CD4-positive, alpha-beta T cell treated with Interleukin-6 at 100 ng/mL for 8 hours (primary cell): Measurements from ENCODE around the gene SLC6A3.
"Not testable (repeated sequence)": the region's sequence is repeated elsewhere in the genome, so short reads cannot be mapped to it uniquely, and the experiment has no call there.

Experiments
- DNase-seq: peaks from one replicate; pipeline ENCODE4 v3.0.0-alpha.2; 2020; ENCODE audit warnings: mixed read lengths, low spot score

The SLC6A3 gene

DNA sequence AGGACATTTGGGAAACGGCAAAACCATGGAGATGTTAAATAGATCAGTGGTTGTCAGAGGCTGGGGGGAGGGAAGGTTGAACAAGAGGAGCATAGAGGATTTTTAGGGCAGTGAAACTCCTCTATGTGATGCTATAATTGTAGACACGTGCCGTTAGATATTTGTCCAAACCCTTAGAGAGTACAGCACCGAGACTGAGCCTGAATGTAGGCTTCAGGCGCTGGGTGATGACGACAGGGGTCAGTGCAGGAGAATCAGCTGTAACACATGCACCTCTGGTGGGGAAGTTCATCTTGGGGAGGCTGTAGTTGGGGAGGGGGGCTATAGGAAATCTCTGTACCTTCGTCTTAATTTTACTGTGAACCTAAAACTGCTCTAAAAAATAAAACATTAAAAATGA is 78.1 kb downstream of the SLC6A3 start:
- DNase-seq: no peak

DNA sequence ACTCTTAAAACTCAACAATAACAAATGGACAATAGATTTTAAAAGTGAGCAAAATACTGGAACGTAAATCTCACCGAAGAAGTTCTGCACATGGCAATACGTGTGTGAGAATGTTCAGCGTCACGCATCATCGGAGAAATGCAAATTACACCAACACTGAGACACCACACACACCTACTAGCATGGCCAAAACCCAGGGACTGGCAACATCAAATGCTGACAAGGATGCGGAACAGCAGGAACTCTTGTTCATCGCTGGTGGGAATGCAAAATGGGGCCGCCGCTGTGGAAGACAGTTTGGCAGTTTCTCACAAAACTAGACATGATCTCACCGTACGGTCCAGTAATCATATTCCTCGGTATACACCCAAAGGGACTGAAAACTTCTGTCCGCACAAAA is 78.7 kb downstream of the SLC6A3 start:
- DNase-seq: no peak

DNA sequence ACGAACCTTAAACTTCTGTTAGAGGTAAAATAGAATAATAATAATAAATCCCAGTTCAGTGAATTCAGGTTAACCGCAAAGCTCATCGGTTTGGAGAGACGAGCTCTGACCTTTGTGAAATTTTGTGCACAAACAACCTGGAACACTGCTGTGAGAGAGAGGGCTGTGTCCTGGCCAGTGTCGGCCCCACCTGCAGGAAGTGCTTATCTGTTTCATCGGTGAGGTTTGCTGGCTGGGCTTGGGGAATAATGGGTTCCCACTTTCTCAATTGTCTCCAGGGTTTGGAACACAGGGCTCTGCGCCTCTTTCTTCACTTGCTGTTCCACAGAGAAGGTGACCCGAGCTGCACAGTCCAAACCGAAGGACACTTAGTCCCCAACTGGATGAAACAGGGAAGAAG is 81.0 kb downstream of the SLC6A3 start:
- DNase-seq: no peak

DNA sequence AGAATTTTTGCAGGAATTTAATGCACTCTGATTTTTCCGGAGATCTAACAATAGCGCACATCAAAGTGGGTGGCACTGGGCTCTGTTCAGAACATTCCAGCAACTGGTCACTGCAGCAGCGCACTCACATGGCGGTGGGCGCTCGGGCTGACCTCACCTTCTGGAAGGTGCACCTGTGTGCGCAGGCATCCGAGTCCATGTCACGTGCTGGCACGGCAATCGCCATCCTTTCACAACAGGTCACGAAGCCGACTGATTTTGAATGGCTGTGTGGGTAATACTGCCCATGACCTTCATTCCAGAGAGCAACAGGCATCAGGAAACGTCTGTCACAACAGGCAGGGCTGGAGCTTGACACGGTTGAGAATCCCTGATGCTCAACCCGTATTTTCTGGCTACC is 81.7 kb downstream of the SLC6A3 start:
- DNase-seq: no peak

DNA sequence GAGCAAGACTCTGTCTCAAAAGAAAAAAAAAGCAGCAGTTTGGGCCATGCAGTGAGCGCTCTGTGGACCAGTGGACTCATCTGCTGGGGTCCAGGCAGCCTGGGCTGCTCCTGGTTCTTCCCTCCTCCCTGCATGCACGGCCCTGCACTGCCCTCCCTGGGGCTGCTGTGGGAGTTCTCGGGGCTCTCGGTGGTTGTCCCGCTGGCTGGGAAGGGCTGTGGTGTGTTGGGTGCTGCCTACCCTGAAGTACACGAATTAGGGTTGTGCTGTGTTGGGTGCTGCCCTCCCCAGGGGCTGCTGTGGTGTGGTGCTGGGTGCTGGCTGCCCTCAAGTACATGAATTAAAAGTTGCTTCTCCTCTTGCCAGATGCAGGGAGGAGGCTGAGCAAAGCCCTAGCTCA is 82.1 kb downstream of the SLC6A3 start:
- no peak for DNase-seq

DNA sequence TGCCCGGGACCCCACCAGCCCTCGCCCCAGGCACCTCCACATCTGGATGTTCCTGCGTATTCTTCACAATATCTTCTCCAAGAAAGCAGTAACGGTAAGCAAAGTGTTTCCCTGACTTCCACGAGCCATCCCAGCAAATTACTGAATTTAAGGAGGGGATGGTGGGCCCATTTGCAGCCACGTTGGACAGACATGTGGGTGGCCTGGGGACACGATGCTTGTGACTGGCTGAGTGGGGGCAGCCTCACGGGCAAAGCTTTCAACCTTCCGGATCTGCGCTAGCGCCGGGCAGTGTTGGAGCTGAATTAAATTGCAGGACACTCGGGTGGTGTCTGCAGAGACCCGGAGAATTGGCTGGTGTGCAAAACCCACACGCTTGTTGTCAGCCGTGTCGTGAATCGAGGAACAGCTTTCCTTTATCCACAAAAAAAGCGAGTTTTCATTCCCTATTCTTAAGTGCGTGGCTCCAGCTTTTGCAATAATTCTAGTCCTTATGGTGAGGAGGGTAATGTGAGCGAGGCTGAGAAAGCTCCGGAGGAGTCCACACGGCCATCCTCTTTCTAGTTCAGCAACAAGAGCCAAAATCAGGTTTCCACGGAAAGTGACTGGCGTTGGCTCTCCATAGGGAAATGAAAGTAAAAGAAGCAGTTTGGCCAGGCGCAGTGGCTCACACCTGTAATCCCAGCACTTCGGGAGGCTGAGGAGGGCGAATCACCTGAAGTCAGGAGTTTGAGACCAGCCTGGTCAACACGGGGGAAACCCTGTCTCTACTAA is 82.8 kb downstream of the SLC6A3 start:
- DNase-seq: no peak

DNA sequence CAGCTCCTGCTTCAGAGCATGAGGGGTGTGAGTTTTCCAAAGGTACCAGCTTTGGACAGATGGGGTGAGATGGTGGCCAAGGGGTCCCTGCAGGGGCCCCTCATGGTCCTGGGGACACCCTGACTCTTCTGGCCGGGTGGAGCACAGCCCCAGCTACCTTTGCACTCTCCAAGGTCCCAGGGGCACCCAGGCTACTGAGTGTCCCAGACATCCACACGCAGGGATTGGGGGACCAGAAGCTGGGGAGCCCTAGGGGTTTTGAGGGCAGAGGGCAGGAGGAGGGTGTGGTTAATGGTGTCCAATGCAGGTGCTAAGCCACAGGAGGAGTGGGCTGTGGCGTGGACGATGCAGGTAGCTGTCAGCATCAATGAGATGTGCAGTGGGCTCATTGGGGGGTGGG is 84.4 kb downstream of the SLC6A3 start:
- DNase-seq: no peak

DNA sequence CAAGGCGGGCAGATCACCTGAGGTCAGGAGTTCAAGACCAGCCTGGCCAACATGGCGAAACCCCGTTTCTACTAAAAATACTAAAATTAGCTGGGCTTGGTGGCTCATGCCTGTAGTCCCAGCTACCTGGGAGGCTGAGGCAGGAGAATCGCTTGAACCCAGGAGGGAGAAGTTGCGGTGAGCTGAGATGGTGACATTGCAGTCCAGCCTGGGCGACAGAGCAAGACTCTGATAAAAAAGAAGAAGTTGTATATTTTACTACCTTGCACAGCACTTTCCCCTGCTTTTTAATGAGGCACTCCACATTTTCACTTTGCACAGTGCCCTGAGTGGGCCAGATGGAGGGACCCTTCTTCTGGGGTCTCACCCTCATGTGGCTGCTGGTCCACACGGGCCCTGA is 84.9 kb downstream of the SLC6A3 start:
- not testable (repeated sequence) for DNase-seq

DNA sequence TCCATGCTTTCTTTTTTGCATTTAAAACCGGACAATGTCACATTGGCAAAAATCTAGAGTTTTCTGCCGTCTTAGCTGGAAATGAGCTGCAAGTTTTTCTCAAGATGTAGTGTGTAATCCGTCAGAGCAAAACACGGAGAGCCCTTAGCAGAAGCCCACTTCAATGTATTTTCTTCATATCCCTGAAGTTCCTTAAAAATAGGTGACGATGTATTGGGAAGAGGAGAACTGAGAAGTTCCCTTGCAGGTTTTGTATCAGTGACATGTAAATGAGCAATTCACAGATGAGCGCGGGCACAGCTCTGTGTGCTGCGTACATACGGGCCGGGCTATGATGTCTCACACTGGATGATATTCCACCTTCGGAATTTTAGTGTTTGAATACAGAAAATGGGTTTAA is 85.5 kb downstream of the SLC6A3 start:
- no peak for DNase-seq

DNA sequence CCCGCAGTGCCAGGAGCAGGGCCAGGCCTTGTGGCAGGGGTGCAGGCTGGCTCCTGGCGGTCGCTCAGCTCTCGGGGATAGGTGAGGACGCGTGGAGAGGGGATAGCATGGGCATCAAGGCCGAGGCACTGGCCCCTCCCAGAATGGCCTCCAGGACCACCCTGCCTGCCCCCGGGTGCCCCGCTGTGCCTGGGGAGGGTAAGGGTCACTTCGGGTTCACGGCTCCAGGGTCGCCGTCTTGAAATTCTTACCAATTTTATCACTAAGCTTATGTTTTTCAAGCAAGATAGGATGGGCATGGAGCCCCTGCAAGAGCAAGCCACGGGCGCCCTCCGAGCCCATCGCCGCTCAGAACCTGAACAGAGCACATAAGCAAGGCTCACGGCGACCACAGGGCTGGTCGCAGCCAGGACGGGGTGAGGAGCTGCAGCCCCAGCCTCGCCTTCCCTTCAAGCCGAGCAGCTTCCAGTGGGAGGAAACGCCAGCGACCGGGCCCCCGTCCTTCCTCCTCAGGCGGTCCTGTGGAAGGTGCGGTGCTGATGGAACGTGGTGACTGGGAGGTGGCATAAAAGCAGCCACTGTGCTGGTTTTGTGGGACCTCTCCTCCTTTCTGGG is 86.1 kb downstream of the SLC6A3 start:
- no peak for DNase-seq

DNA sequence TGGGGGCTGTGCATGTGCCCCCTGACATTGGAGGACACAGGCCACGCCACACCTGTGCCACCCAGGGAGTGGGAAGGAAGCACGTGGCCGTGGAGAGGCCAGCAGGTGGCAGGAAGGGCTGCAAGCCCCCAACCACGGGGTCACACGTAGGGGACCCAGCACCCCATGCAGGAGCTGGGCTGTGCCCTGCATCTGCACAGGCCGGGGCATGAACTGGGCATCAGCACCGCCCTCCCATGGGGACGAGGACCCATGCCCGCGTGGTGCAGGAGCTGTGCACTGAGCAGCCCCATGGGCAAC is 86.6 kb downstream of the SLC6A3 start:
- DNase-seq: no peak

DNA sequence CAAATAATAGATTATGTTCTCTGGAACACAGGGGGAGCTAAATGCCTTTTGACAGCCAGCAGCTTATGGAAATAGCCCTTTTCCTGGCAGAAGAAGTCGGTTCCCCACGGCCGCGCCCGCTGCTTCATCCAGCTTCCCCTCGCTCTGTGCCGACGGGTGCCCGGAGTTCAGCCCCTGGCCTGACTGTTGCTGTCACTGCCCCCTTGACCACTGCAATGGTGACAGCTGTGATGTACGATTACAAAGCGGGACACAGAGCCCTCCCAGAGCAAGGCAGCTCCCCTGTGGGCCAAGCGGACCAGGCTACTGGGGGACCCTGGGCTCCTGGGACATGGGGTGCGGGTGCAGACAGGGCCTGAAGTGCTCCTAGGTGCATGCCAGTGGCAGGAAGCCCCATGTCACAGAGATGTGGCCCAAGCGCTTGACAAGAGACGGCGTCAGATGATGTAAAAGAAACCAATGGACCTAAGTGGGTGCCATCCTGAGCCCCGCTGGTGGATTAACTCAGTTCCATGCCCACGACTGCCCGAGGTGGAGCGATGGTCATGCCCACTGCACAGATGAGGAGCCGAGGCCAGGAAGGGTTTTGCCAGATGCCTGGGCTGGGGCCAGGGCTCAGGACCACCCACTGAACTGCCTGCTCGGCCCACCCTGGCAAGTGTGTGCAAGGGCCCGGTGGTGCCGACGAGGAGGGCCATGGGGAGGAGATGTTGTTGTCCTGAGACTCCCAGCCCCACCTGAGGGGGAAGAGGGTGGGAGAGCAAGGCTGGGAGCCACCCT is 87.1 kb downstream of the SLC6A3 start:
- no peak for DNase-seq

DNA sequence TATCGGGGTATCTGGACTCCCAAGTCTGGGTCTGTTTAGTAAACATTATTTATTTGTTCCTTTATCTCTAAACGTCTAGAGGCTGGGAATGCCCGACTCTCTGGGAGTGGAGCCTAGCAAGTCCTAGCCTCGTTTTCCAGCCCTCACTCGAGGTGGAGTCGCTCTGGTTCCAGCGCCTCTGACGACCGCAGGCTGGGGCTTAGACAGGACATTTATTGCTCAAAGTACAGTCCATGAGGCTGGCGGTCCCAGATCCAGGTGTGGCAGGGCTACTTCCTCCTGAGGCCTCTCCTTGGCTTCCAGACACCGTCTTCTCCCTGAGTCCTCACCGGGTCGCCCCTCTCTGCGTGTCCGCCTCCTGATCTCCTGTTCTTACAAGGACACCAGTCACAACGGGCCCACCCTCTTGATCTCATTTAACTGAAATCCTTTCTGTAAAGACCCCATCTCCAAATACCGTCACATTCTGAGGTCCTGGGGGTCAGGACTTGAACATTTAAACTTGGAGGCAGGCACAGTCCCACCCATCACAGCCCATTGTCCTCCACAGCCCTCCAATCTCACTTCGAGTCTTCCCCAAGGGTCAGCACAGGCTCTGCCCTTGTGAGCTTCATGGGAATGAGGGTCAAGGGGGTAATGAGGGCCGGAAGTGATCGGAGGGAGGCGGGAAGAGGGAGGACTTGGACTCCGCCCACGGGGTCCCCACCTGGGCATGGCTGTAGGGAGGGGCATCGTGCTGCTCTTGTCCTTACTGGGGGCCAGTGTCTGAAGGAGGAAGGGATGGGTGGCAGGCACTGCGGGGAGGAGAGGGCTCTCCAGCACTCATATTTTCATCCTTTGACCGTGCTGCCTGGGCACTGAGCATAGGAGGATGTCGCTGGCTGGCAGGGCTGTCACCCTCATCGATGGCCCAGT is 88.1 kb downstream of the SLC6A3 start:
- no peak for DNase-seq

DNA sequence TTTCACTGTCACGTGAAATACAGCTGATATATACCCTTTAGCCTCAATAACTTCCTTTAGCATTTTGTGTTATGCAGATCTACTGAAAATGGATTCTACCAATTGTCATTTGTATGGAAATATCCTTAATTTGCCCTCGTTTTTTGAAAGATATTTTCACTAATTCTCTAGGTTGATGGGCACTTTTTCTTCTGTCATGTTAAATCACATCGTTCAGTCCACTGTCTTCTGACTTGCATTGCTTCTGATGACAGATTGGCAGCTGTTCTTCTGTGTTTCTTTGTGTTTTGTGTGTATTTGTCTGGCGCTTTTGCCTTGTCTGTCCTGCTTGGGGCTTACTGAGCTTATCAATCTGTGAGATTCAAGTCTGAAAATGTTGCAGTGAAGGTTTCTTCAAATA is 90.7 kb downstream of the SLC6A3 start:
- no peak for DNase-seq

DNA sequence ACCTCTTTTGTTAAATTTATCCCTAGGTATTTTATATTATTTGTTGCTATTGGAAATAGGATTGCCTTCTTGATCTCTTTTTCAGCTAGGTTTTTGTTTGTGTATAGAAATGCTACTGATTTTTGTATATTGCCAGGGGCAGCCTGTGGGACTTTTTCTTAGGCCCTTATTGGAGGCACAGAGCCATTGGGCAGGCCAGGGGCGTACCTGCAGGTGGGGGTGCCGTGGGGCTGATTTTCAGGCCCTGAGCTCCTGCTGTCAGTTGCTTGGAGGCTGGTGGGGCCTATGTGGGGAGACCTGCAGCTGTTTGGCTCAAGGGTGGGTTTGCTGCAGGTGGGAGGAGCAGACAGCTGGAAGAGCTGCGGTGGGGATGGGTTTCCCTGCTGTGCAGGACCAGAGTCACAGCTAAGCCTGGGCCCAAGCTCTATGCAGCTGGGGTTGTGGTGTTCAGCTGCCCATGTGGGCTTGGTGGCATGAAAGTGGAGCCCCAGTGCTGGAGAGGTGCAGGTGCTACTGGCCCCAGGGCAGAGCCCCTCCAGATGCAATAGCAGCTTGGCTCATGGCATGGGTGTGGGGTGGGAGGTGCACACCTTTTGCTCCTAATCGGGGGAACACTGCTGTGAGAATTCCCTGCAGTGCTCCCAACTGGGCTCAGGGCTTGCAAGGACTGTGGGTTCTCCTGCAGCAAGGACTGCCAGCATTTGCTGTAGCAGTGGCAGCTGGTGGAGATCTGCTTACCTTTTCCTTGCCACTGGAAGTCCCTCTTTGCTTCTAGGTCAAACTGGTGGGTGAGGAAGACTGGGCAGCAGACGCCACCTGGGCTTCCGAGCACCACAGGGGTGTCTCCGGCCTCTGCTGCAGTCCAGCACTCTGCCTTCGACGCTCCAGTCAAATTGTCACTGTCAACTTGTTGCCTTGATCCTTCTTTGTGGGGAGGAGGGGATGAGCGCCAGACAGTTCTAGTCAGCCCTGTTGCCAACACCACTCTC is 92.7 kb downstream of the SLC6A3 start:
- DNase-seq: no peak

DNA sequence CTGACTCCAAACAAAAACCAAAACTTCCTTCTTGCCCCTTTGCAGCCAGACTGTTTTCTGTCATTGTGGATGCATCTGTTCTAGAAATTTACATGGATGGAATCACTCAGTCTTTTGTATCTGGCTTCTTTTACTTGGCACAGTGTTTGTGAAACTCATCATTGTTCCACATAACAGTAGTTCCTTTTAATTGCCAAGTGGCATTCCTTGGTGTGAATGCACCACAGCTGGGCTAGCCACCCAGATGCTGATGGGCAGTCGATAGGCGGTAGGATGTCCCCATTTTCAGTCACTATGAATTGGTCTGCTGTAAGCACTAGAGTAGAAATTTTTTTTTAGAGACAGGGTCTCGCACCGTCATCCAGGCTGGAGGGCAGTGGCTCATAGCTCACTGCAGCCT is 94.1 kb downstream of the SLC6A3 start:
- no peak for DNase-seq

DNA sequence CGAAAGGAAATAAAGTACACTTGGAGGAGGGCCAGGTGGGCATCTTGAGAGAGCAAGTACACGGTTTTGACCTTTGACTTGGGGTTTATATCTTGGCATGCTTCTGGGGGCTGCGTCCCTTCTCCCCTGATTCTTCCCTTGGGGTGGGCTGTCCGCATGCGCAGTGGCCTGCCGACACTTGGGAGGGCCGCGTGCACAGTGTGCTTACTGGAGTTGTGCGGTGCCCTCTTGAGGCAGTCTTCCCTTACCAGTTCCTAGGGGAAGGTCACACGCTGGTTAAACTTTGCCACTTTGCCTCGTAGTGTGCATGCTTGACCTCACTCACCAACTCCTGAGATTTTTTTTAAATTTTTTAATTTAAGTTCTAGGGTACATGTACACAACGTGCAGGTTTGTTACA is 96.0 kb downstream of the SLC6A3 start:
- no peak for DNase-seq

DNA sequence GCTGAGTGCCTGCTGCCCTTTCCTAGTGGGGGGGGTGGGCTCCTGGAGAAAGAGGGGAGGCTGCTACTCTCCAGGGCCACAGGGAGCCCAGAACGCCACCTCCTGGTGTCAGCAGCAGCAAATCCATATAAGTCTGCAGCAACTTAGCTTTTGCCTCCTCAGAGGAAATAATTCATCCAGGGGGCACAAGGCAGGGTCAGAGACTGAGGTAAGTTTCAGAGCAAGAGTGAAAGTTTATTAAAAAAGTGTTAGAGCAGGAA is 96.3 kb downstream of the SLC6A3 start:
- no peak for DNase-seq

DNA sequence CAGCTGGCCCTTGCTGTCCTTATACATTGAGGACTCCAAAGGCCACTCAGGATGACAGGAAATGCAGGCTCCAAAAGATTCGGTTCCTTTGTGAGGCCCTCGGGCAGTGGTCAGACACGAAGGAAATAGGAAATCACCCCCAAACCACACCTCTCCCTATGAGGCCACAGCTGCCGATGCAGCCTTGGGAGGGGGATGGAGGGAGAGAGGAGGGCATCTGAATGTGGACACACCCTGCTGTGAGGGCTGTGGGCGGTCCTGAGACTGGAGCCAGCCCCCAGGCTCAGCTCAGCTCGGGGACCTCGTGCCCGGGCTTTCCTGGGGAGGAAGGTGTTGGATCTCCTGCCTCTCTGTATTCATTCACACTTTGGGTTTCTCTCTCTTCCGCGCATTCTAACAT is 97.7 kb downstream of the SLC6A3 start:
- DNase-seq: no peak

DNA sequence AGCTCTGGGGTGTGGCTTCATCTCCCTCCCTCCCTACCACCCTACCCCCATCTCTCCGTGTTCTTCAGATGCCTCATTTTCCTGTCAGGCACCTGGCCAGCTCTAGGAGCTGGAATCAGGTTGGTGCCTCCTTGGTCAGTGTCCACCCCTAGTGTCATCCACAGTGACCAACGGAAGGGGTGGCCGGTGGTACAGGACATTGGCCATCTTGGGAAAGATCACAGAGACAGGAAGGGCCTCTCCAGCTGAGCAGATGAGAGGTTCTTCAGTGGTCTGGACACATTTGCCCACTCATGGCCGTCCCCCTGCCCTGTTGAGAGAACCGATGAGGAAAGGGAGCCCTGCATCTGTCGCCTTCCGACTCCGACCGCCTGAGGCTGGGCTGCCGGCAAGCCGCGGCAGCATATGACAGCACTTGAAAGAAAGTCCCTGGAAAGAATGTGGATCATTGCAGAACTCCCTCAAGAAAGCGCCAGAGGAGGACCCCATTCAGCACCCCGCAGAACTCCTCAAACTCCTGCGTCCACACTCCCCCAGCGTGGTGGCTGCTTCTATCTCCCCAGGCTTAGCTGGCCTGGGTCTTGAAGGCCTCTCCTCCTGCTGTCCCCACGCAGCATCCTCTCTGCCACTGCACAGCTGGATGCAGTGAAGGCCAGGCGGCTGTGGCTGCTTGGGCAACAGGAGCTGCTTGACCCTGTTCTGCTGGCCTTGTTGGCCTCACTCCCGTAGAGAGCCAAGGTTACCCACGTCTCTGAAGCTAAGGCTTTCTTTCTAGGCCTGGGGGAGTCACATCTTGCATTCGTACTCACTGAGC is 98.4 kb downstream of the SLC6A3 start:
- no peak for DNase-seq
